GM21825 (cell line): Measurements from ENCODE around the gene SLC25A19.
A peak's percentile ranks its signal among the peaks of the same experiment; 100 is the strongest.

Experiments
- ATAC-seq: cut with Tn5 transposase; IDR thresholded peaks from one replicate; pipeline ENCODE4 v1.9.1; 2021; ENCODE audit warnings: mild to moderate bottlenecking, moderate library complexity; ENCODE audit not compliant: unreplicated experiment

The SLC25A19 gene

GRCh38 chr17:75289115-75289831, at the start of gene SLC25A19:
TSS of gene SLC25A19 (minus strand) at chr17:75289433. CDS start at chr17:75286764, 2,669 bp downstream.
- ATAC-seq: peak; percentile 87

- ATAC-seq: no peak
Observed at GRCh38 chr17:75338335-75338734, 49.1 kb upstream of the SLC25A19 start.

GRCh38 chr17:75335315-75335714, 46.1 kb upstream of the SLC25A19 start:
- no peak for ATAC-seq

GRCh38 chr17:75334723-75335122, 45.5 kb upstream of the SLC25A19 start:
- ATAC-seq: no peak

GRCh38 chr17:75331671-75332070, 42.4 kb upstream of the SLC25A19 start:
- no peak for ATAC-seq

- ATAC-seq: no peak
Observed at GRCh38 chr17:75327757-75328156, 38.5 kb upstream of the SLC25A19 start.

GRCh38 chr17:75326226-75326848, 37.1 kb upstream of the SLC25A19 start:
- no peak for ATAC-seq

- ATAC-seq: no peak
Observed at GRCh38 chr17:75325827-75326225, 36.6 kb upstream of the SLC25A19 start.

- no peak for ATAC-seq
Observed at GRCh38 chr17:75325348-75325747, 36.1 kb upstream of the SLC25A19 start.

GRCh38 chr17:75321506-75321905, 32.3 kb upstream of the SLC25A19 start:
- no peak for ATAC-seq

GRCh38 chr17:75319904-75320691, 30.9 kb upstream of the SLC25A19 start:
- peak; percentile 50 for ATAC-seq

GRCh38 chr17:75318615-75319222, 29.5 kb upstream of the SLC25A19 start:
- ATAC-seq: no peak

- no peak for ATAC-seq
Observed at GRCh38 chr17:75318211-75318610, 29.0 kb upstream of the SLC25A19 start.

- no peak for ATAC-seq
Observed at GRCh38 chr17:75317671-75318070, 28.4 kb upstream of the SLC25A19 start.

GRCh38 chr17:75316253-75316652, 27.0 kb upstream of the SLC25A19 start:
- ATAC-seq: no peak

- ATAC-seq: no peak
Observed at GRCh38 chr17:75315541-75316243, 26.5 kb upstream of the SLC25A19 start.

GRCh38 chr17:75313941-75314551, 24.8 kb upstream of the SLC25A19 start:
- peak; percentile 42 for ATAC-seq

- ATAC-seq: no peak
Observed at GRCh38 chr17:75308732-75309629, 19.7 kb upstream of the SLC25A19 start.
